HepG2 (cell line): ENCODE data around the gene POLR2B. TPM values are rescaled to one million over a fixed set of nuclear protein-coding genes. Genes with fewer than 3 reads are reported as not detected.

Experiments used
- ATAC-seq: fragments of 200-7000 bp; cut with Tn5 transposase; 3 replicates; pipeline ENCODE4 v1.9.1; 2020; ENCODE audit warnings: mild to moderate bottlenecking, moderate library complexity
- BruUV-seq: library from RNA; stranded (reverse); fragments of 400-500 nt; replicated peaks from 2 replicates; lab custom pipeline; 2021; lab: Mats Ljungman, UMichigan
- CTCF ChIA-PET: fragments of 300-600 bp; formaldehyde crosslinking; extraction: SDS; loops from one replicate; lab custom pipeline; 2021; ENCODE audit warnings: low total read pairs, inconsistent platforms, low intra/inter-chr PET ratio; lab: Yijun Ruan, JAX
- POLR2A ChIA-PET: fragments of 350-600 bp; sonication (Branson Sonifier 250); formaldehyde crosslinking; loops from one replicate; lab custom pipeline; 2020; ENCODE audit warnings: antibody characterized with exemption, inconsistent platforms; lab: Yijun Ruan, JAX
- DNase-seq: peaks from one replicate; pipeline ENCODE4 v3.0.0-alpha.2; 2015; ENCODE audit warnings: low spot score
- FAIRE-seq: peaks from 3 replicates; lab custom pipeline; 2011; peaks lifted over from hg19 to GRCh38; lab: Jason Lieb, UNC
- H2AFZ ChIP-seq: one replicate; pipeline ENCODE4 v1.6.1; 2011; ENCODE audit warnings: low read length, inconsistent platforms
- H3K27ac ChIP-seq: fragments of 300-600 bp; 3 replicates; pipeline ENCODE4 v1.8.0; 2011; ENCODE audit warnings: mixed run types, mild to moderate bottlenecking, mixed read lengths, low read length, inconsistent platforms; ENCODE audit not compliant: insufficient read depth; ENCODE audit errors: extremely low read length
- H3K27me3 ChIP-seq, 2 experiments: fragments of 200-600 bp in 1 of 2; 2 replicates in 1 of 2; 3 replicates in 1 of 2; pipeline versions ENCODE4 v1.6.0 to v1.8.0; 2011; ENCODE audit warnings: low read length in 2 of 2, mild to moderate bottlenecking in 2 of 2, moderate library complexity in 2 of 2, inconsistent platforms in 1 of 2; ENCODE audit not compliant: insufficient read depth in 2 of 2, control insufficient read depth in 1 of 2
- H3K36me3 ChIP-seq, 2 experiments: fragments of 200-600 bp in 1 of 2; replicated peaks in 1 of 2; 2 replicates in 1 of 2; 3 replicates in 1 of 2; pipeline versions ENCODE4 v1.5.1 to v1.8.0; 2011; ENCODE audit warnings: low read length in 2 of 2, inconsistent platforms in 1 of 2; ENCODE audit not compliant: insufficient read depth in 2 of 2, control insufficient read depth in 1 of 2
- H3K4me1 ChIP-seq: 2 replicates; pipeline ENCODE4 v1.5.1; 2012; ENCODE audit warnings: low read length, inconsistent platforms; ENCODE audit not compliant: insufficient read depth
- H3K4me2 ChIP-seq: 2 replicates; pipeline ENCODE4 v1.6.0; 2011; ENCODE audit warnings: low read depth, low read length, inconsistent platforms
- H3K4me3 ChIP-seq, 3 experiments: fragments of 200-600 bp in 1 of 3; sonication (generic), shearing (Covaris generic) in 1 of 3; replicated peaks in 1 of 3; 2 replicates each; pipeline ENCODE4 v1.5.1; 2011 to 2016; ENCODE audit warnings: low read length in 3 of 3, inconsistent platforms in 2 of 3, low read depth in 2 of 3, mild to moderate bottlenecking in 2 of 3, control low read depth in 1 of 3, mixed read lengths in 1 of 3; ENCODE audit not compliant: insufficient read depth in 1 of 3
- H3K79me2 ChIP-seq: one replicate; pipeline ENCODE4 v1.6.1; 2011; ENCODE audit warnings: low read length, inconsistent platforms; ENCODE audit not compliant: insufficient read depth
- H3K9ac ChIP-seq: 2 replicates; pipeline ENCODE4 v1.6.0; 2011; ENCODE audit warnings: mild to moderate bottlenecking, low read depth, low read length, inconsistent platforms; ENCODE audit not compliant: insufficient read depth
- H3K9me3 ChIP-seq: 2 replicates; pipeline ENCODE4 v1.5.1; 2012; ENCODE audit warnings: mild to moderate bottlenecking, low read length
- H4K20me1 ChIP-seq: 2 replicates; pipeline ENCODE4 v1.6.0; 2011; ENCODE audit warnings: inconsistent platforms, mild to moderate bottlenecking, low read length, moderate library complexity; ENCODE audit not compliant: insufficient read depth
- CBX2 ChIP-seq, 2 experiments: fragments of 200-600 bp in 1 of 2; sonication (generic); formaldehyde crosslinking in 1 of 2; IDR thresholded peaks; 2 replicates each; pipeline versions ENCODE4 v1.7.0 to v1.8.1; 2018 to 2022; ENCODE audit warnings: low read depth in 2 of 2, low read length in 1 of 2, mild to moderate bottlenecking in 1 of 2, missing genetic modification reagents in 1 of 2
- FOXK1 ChIP-seq: sonication (generic); formaldehyde crosslinking; IDR thresholded peaks from 2 replicates; pipeline ENCODE4 v1.4.0; 2020; ENCODE audit warnings: low read depth, missing genetic modification reagents, borderline replicate concordance
- HES4 ChIP-seq: sonication (generic); formaldehyde crosslinking; IDR thresholded peaks from 2 replicates; pipeline ENCODE4 v1.9.0; 2021; ENCODE audit warnings: mild to moderate bottlenecking, missing genetic modification reagents, borderline replicate concordance
- NRL ChIP-seq: sonication (generic); formaldehyde crosslinking; IDR thresholded peaks from 2 replicates; pipeline ENCODE4 v1.5.0; 2020; ENCODE audit warnings: missing genetic modification reagents, mild to moderate bottlenecking, moderate library complexity, borderline replicate concordance
- ZBTB43 ChIP-seq: sonication (generic); formaldehyde crosslinking; conservative IDR thresholded peaks from 2 replicates; pipeline ENCODE4 v1.4.0; 2020; ENCODE audit warnings: missing genetic modification reagents
- ZFP36 ChIP-seq: fragments of 150-350 bp; IDR thresholded peaks from 2 replicates; pipeline ENCODE4 v1.6.1; 2018; ENCODE audit warnings: borderline replicate concordance, low read length, low read depth; ENCODE audit not compliant: partially characterized antibody
- ZFP62 ChIP-seq: sonication (generic); formaldehyde crosslinking; IDR thresholded peaks from 2 replicates; pipeline ENCODE4 v1.4.0; 2020; ENCODE audit warnings: missing genetic modification reagents
- ZNF614 ChIP-seq: IDR thresholded peaks from 2 replicates; pipeline ENCODE4 v1.6.1; 2018; ENCODE audit warnings: missing biosample characterization, missing genetic modification reagents, inconsistent platforms, borderline replicate concordance
- WGBS: methylation state at CpG from one replicate; pipeline ENCODE4 v1.1.6; 2017; ENCODE audit warnings: low lambda C conversion rate; 5-methylcytosine and 5-hydroxymethylcytosine counted together
- in situ Hi-C: cut with HindIII; loops from 2 replicates; pipeline ENCODE4 v1.10.0; 2017; ENCODE audit warnings: low pct_unique_long_range_greater_than_20kb; ENCODE audit not compliant: extremely low pct_ligation_motif_present
- intact Hi-C: fragments of 100-400 bp; cut with micrococcal nuclease; formaldehyde crosslinking; loops from one replicate; pipeline ENCODE4 v1.10.0; 2022; ENCODE audit not compliant: unreplicated experiment
- polyA plus RNA-seq, 8 experiments: library from polyadenylated mRNA; depleted of rRNA in 3 of 8; stranded (reverse) in 7 of 8; unstranded in 1 of 8; fragments of >200 nt; fragmentation: Illumina TruSeq in 4 of 8; extraction: Trizol in 4 of 8; gene quantifications; 2 replicates each; pipeline versions ENCODE4 v1.2.1 to v1.2.3, GENCODE V29; 2011 to 2016; ENCODE audit warnings: low read depth in 4 of 8, missing spikeins in 1 of 8, mixed read lengths in 1 of 8; ENCODE audit not compliant: insufficient read depth in 1 of 8
- total RNA-seq, 5 experiments: library from RNA; depleted of rRNA; stranded (reverse); fragments of >200 nt; fragmentation: Illumina TruSeq; extraction: Trizol; gene quantifications; 2 replicates each; pipeline ENCODE4 v1.2.3, GENCODE V29; 2016; ENCODE audit warnings: low read depth in 1 of 5

The POLR2B gene
- total and polyA plus RNA-seq, 2 of the 13 experiments (the other 11 are each of a cell fraction or from before 2014, with no cell fraction given) = 70.6 to 116 TPM

- Histone ChIP-seq H3K27me3 (peaks cover 0 to under 1% of the 10 kb centered on the region in 2 experiments; a peak in 1 of 5 replicates), H3K79me2 (no peaks in the 10 kb centered on the region), H3K27ac (no peak overlapping the region), H3K4me3 (no peak overlapping the region), H3K4me1 (no peaks in the 10 kb centered on the region), H3K9ac (no peak overlapping the region), H3K9me3 (no peaks in the 10 kb centered on the region), H4K20me1 (no peaks in the 10 kb centered on the region), H3K4me2 (no peak overlapping the region), H3K36me3 (no peaks in the 10 kb centered on the region), H2AFZ (no peak overlapping the region)
- DNase-seq (no peak), ATAC-seq (no peak), FAIRE-seq (no peak)
- ChIA-PET POLR2A (interaction anchor here (1.0 kb wide), 1 partner anchor 8 kb away, joined by 4 read pairs; no protein-coding TSS in a partner anchor), CTCF (no interaction called here)
- no TSS peak for BruUV-seq
- in situ Hi-C loops (loop anchor here (5.0 kb wide), 1 partner anchor 115 kb away; no protein-coding TSS in a partner anchor), intact Hi-C loops (no loop called here)
- no peak for TF ChIP-seq ZFP36
- no peak for TF ChIP-seq HES4 (CRISPR knock-in tag)
- TF ChIP-seq ZFP62 (CRISPR knock-in tag) = no peak
- no peak for TF ChIP-seq NRL (CRISPR knock-in tag)
- no peak for TF ChIP-seq ZBTB43 (CRISPR knock-in tag)
- no peak for TF ChIP-seq ZNF614 (CRISPR knock-in tag)
- no peak for TF ChIP-seq CBX2 (IDR thresholded peaks at IDR 0.05; ENCODE audit: low read depth, low read length)
- no peak for TF ChIP-seq CBX2 (CRISPR knock-in tag; IDR thresholded peaks at IDR 0.05; ENCODE audit: low read depth)
- TF ChIP-seq FOXK1 (CRISPR knock-in tag) = no peak
- 88% methylated on average over 4 of the region's 5 CpGs for WGBS
These were observed 64.0 kb downstream of the POLR2B start for GRCh38 chr4:57042711-57043169.
